Dermis blood vessel endothelial cell (primary cell): ENCODE measurements around the gene OR1N2. TPM values are rescaled to one million over a fixed set of nuclear protein-coding genes. Genes with fewer than 3 reads are reported as not detected.

Experiments
- total RNA-seq: library from RNA; depleted of rRNA; stranded (reverse); fragments of >200 nt; gene quantifications from 2 replicates; pipeline ENCODE4 v1.2.3, GENCODE V29; 2014

OR1N2 gene
- total RNA-seq, 1 donor from 2014 or later, result not detected

Other genes with a start within 250 kb of the OR1N2 start
- 2.7 and 3.6 TPM in 2 replicates for gene PTGS1, start 182.1 kb upstream of the OR1N2 start, total RNA-seq
- not detected in 2 replicates for gene OR1J1, start 75.2 kb upstream of the OR1N2 start, total RNA-seq
- not detected in 2 replicates for gene OR1J2, start 42.3 kb upstream of the OR1N2 start, total RNA-seq
- gene OR1J4, start 34.0 kb upstream of the OR1N2 start, total RNA-seq, result not detected in 2 replicates
- gene OR1N1, start 25.8 kb upstream of the OR1N2 start, total RNA-seq, result not detected in 2 replicates
- 0.23 TPM in 1 of 2 replicates, not detected in the other for gene OR1L8, start 30.3 kb downstream of the OR1N2 start, total RNA-seq
- not detected in 2 replicates for gene OR1Q1, start 61.6 kb downstream of the OR1N2 start, total RNA-seq
- 0.17 TPM in 1 of 2 replicates, not detected in the other for gene OR1B1, start 104.5 kb downstream of the OR1N2 start, total RNA-seq
- gene OR1L1, start 108.6 kb downstream of the OR1N2 start, total RNA-seq, result not detected in 2 replicates
- gene OR1L3, start 122.0 kb downstream of the OR1N2 start, total RNA-seq, result not detected in 2 replicates
- not detected in 2 replicates for gene OR1L4, start 170.9 kb downstream of the OR1N2 start, total RNA-seq
- gene OR1L6, start 189.2 kb downstream of the OR1N2 start, total RNA-seq, result not detected in 2 replicates
- not detected in 2 replicates for gene OR5C1, start 235.8 kb downstream of the OR1N2 start, total RNA-seq
- not detected in 2 replicates for gene OR1K1, start 247.0 kb downstream of the OR1N2 start, total RNA-seq